Stomach (tissue), 9 donors: ENCODE results near the gene KLK14. TPM values are rescaled to one million over a fixed set of nuclear protein-coding genes. Genes with fewer than 3 reads are reported as not detected.
A peak's percentile ranks its signal among the peaks of the same experiment; 100 is the strongest.

ENCODE experiments used
- DNase-seq, 2 donors: peaks; one replicate each; pipeline versions ENCODE4 v3.0.0 to v3.0.0-alpha.2; 2013 to 2019
- H3K27ac ChIP-seq, 5 donors: fragments of 200-600 bp in 4 of 5; sonication (generic) in 4 of 5; one replicate each; pipeline ENCODE4 v1.5.1; 2013 to 2019; ENCODE audit warnings: mild to moderate bottlenecking in 1 of 5, moderate library complexity in 1 of 5
- H3K27me3 ChIP-seq, 3 donors: fragments of 200-600 bp; sonication (generic); one replicate each; pipeline ENCODE4 v1.5.1; 2017 to 2019; ENCODE audit warnings: mixed run types in 1 of 3
- H3K36me3 ChIP-seq, 4 donors: fragments of 200-600 bp; sonication (generic); 1 replicate in 3 of 4; 2 replicates in 1 of 4; pipeline ENCODE4 v1.5.1; 2016 to 2019
- H3K4me1 ChIP-seq, 4 donors: fragments of 200-600 bp; sonication (generic); one replicate each; pipeline ENCODE4 v1.5.1; 2016 to 2019
- H3K4me3 ChIP-seq, 4 donors: fragments of 200-600 bp; sonication (generic) in 3 of 4; one replicate each; pipeline ENCODE4 v1.5.1; 2016 to 2019; ENCODE audit warnings: mild to moderate bottlenecking in 1 of 4
- H3K9me3 ChIP-seq, 4 donors: fragments of 200-600 bp; sonication (generic); one replicate each; pipeline ENCODE4 v1.5.1; 2016 to 2019
- EP300 ChIP-seq: sonication (generic); formaldehyde crosslinking; IDR thresholded peaks from one replicate; pipeline ENCODE4 v1.6.1; 2017; ENCODE audit warnings: antibody characterized with exemption
- POLR2A ChIP-seq, 4 donors: fragments of 450-650 bp; IDR thresholded peaks; one replicate each; pipeline ENCODE4 v1.6.1; 2016; ENCODE audit warnings: antibody characterized with exemption in 4 of 4, control low read depth in 2 of 4, mild to moderate bottlenecking in 1 of 4, moderate library complexity in 1 of 4
- POLR2AphosphoS5 ChIP-seq, 3 donors: sonication (generic); formaldehyde crosslinking; IDR thresholded peaks; one replicate each; pipeline ENCODE4 v1.6.1; 2016; ENCODE audit warnings: antibody characterized with exemption in 3 of 3
- WGBS, 5 donors: extraction: QIAGEN DNeasy Blood & Tissue Kit in 3 of 5; methylation state at CpG; one replicate each; pipeline versions ENCODE4 v1.1.5 to v1.1.7; 2013 to 2018; 5-methylcytosine and 5-hydroxymethylcytosine counted together
- intact Hi-C: fragments of 100-400 bp; cut with DNase I; formaldehyde crosslinking; loops from one replicate; pipeline ENCODE4 v1.15.1; 2023; ENCODE audit warnings: low total_unique reads
- polyA plus RNA-seq, 3 donors: library from polyadenylated mRNA; stranded (reverse); fragments of 200-250 nt; gene quantifications; one replicate each; pipeline ENCODE4 v1.2.3, GENCODE V29; 2013
- total RNA-seq, 5 donors: library from RNA; depleted of rRNA; stranded (reverse); fragments of >200 nt; gene quantifications; one replicate each; pipeline versions ENCODE4 v1.1.0 to v1.2.3, GENCODE V29; 2014 to 2016
- TF ChIP-seq, protein P1 (sequence below), 7 experiments: fragments of 450-650 bp in 4 of 7; fragments of 200-600 bp in 3 of 7; sonication (generic) in 3 of 7; IDR thresholded peaks; one replicate each; pipeline ENCODE4 v1.5.1; 2016 to 2019; ENCODE audit warnings: antibody characterized with exemption in 7 of 7, control low read depth in 2 of 7, mild to moderate bottlenecking in 1 of 7
- donor health status: healthy with polysubstance abuse.
- donor health status: Bipolar disorder and iron deficiency.
- donor health status: healthy.

KLK14 gene
- total and polyA plus RNA-seq, 8 donors: 0.31 to 0.35 TPM; not detected in 6

DNA sequence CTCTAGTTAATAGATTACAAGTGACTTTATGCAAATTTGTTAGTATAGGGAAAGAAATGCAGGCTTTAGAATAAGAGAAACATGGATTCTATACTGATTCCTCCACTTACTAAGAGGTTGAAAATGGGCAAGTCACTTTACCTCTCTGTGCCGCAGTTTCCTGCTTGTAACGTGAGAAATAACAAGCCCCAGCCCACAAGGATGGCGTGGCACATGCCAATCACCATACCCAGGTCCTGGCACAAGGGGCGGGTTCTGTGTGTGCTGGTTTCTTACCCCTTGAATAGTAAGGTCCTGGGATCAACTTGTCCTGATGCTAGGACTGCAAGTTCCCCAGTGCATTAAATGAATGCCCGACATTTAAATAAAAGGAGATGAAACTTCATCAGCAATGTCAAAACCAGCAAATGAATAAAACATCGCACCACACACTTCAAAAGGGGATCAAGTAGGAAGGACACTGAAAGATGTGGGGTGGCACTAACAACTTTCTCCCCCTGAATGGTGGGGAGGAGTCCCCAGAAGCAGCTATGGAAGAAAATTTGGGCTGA lies 34.1 kb upstream of the KLK14 start:
- no peak for DNase-seq
- Histone ChIP-seq H3K4me3 (no peak overlapping the region), H3K4me1 (no peaks in the 10 kb centered on the region), H3K9me3 (no peaks in the 10 kb centered on the region), H3K36me3 (no peaks in the 10 kb centered on the region), H3K27ac (no peak overlapping the region), H3K27me3 (peaks cover 0 to 39% (median 0%) of the 10 kb centered on the region in 3 donors)
- no peak for TF ChIP-seq EP300
- TF ChIP-seq, protein P1, sequence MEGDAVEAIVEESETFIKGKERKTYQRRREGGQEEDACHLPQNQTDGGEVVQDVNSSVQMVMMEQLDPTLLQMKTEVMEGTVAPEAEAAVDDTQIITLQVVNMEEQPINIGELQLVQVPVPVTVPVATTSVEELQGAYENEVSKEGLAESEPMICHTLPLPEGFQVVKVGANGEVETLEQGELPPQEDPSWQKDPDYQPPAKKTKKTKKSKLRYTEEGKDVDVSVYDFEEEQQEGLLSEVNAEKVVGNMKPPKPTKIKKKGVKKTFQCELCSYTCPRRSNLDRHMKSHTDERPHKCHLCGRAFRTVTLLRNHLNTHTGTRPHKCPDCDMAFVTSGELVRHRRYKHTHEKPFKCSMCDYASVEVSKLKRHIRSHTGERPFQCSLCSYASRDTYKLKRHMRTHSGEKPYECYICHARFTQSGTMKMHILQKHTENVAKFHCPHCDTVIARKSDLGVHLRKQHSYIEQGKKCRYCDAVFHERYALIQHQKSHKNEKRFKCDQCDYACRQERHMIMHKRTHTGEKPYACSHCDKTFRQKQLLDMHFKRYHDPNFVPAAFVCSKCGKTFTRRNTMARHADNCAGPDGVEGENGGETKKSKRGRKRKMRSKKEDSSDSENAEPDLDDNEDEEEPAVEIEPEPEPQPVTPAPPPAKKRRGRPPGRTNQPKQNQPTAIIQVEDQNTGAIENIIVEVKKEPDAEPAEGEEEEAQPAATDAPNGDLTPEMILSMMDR (IDR thresholded peaks at IDR 0.05): no peak
- TF ChIP-seq POLR2AphosphoS5 (IDR thresholded peaks at IDR 0.05): no peak
- TF ChIP-seq POLR2A (IDR thresholded peaks at IDR 0.05): no peak
- intact Hi-C loops: no loop called here
- 62 to 78% (median 74%) methylated on average over 6 of the region's 6 CpGs for WGBS, 5 donors

DNA sequence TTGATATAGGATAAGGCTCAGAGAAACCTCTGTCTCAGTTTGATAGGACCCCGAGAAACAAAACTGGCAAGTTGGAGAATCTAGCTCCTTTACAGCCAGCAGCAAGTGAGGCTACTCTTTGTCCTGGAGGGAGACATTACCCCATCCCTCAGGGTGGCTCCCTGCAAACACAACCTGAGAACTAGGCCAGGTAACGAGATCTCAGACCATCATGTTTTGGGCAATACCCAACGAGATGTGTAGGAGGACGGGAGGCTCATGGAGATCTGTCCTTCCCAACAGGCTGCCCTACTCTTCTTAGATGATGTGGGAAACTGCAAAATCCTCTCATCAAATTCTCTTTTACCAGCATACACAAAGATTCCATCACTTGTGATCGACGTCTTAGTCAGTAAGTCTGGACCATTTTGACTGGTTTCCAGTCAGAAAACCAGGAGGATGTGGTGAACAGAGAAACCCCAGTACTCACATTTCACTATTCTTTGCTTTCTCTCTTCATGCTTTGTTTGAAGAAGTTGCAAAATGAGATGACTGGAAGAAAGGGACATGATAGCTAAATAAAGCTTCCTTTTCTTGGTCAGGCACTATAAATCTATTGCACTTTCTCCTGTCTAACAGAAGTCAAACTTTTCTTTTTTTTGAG lies 31.5 kb upstream of the KLK14 start:
- no peaks in the 10 kb centered on the region for H3K4me1 ChIP-seq
- no peak for TF ChIP-seq POLR2A (IDR thresholded peaks at IDR 0.05)
- TF ChIP-seq, protein P1 (IDR thresholded peaks at IDR 0.05): no peak
- WGBS, 5 donors: 71 to 74% (median 72%) methylated on average over 6 of the region's 6 CpGs
- peak overlapping the region in 2 of 5 donors; percentile 2 to 42 for H3K27ac ChIP-seq
- no peak overlapping the region for H3K4me3 ChIP-seq
- intact Hi-C loops: no loop called here
- no peaks in the 10 kb centered on the region for H3K9me3 ChIP-seq
- peaks cover 0 to 39% (median 0%) of the 10 kb centered on the region in 3 donors for H3K27me3 ChIP-seq
- no peak for DNase-seq
- H3K36me3 ChIP-seq: no peaks in the 10 kb centered on the region

DNA sequence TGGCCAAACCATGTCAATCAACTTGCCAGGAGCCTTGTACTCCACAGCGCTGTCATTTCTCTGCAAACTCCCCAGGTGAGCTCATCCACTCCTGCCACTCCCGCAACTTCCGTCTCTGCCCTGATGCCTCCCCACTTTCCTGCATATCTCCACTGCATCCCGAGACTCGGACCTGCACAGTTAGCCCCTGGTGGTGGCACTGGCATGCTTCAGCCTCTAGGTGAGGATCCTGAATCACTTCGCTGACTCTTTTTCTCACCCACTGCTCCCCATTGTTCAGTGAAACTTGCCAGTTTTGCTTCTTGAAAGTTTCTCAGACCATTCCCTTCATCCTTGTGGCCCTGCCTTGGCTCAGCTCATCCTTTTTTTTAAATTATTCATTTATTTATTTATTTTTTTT lies 28.9 kb upstream of the KLK14 start:
- Histone ChIP-seq H3K36me3 (no peaks in the 10 kb centered on the region), H3K27ac (no peak overlapping the region), H3K9me3 (no peaks in the 10 kb centered on the region), H3K27me3 (peaks cover 0 to 24% (median 0%) of the 10 kb centered on the region in 3 donors), H3K4me1 (peaks cover 15 to 20% (median 17%) of the 10 kb centered on the region in 4 donors), H3K4me3 (no peak overlapping the region)
- no peak for TF ChIP-seq POLR2AphosphoS5 (IDR thresholded peaks at IDR 0.05)
- no peak for TF ChIP-seq POLR2A (IDR thresholded peaks at IDR 0.05)
- TF ChIP-seq, protein P1 (IDR thresholded peaks at IDR 0.05): no peak
- no peak for TF ChIP-seq EP300
- WGBS, 5 donors: 28 to 47% (median 38%) methylated on average over 6 of the region's 6 CpGs
- intact Hi-C loops: no loop called here
- no peak for DNase-seq

DNA sequence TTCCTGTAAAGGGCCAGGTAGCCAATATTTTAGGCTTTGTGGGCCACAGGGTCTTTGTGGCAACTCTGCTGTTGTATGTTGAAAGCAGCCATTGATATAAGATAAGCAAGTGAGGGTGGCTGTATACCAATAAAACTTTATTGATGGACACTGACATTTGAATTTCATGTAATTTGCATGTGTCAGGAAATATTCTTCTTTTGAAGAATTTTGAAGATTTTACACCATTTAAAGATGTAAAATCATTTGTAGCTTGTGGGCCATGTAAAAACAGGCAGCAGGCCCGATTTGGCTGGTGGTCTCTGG lies 27.9 kb upstream of the KLK14 start:
- intact Hi-C loops: no loop called here
- 72 to 86% (median 75%) methylated on average over 1 of the region's 1 CpG for WGBS, 5 donors
- Histone ChIP-seq H3K9me3 (no peaks in the 10 kb centered on the region), H3K27ac (no peak overlapping the region), H3K4me3 (no peak overlapping the region), H3K27me3 (peaks cover 0 to 14% (median 0%) of the 10 kb centered on the region in 3 donors), H3K4me1 (peaks cover 15 to 26% (median 22%) of the 10 kb centered on the region in 4 donors), H3K36me3 (no peaks in the 10 kb centered on the region)
- DNase-seq: no peak
- TF ChIP-seq POLR2A (IDR thresholded peaks at IDR 0.05) (no peak), POLR2AphosphoS5 (IDR thresholded peaks at IDR 0.05) (no peak)

DNA sequence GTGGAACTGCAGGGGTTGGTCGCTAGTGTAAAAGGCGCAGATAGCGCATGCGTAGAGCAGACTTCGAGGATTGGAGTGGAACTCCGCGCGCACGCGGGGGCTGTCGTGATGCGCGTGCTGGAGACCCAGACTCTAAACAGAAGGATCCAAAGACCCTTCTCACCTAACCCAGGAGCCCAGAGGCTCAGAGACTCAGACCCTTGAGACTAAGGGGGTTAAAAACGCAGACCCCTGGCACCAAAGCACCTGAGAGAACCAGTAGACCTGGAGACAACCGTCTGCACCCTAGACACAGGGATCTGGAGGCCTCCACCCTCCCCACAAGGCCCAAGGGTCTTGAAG lies 26.1 kb upstream of the KLK14 start:
- TF ChIP-seq, protein P1 (IDR thresholded peaks at IDR 0.05): no peak
- TF ChIP-seq EP300 (no peak), POLR2A (IDR thresholded peaks at IDR 0.05) (no peak)
- 2 to 9% (median 4%) methylated on average over 14 to 15 of the region's 15 CpGs for WGBS, 5 donors
- H3K36me3 ChIP-seq: peaks cover 1 to 16% (median 10%) of the 10 kb centered on the region in 4 donors
- peak overlapping the region; percentile 60 to 96 (median 89) for H3K4me3 ChIP-seq
- H3K9me3 ChIP-seq: no peaks in the 10 kb centered on the region
- peak overlapping the region; percentile 12 to 88 (median 60) for H3K27ac ChIP-seq
- peaks cover 15 to 31% (median 25%) of the 10 kb centered on the region in 4 donors for H3K4me1 ChIP-seq
- intact Hi-C loops: no loop called here
- peaks cover 0 to 4% (median 0%) of the 10 kb centered on the region in 3 donors for H3K27me3 ChIP-seq
- no peak for DNase-seq
